ENCODE results near the gene N4BP2.
A peak's percentile ranks its signal among the peaks of the same experiment; 100 is the strongest.
"Not testable (repeated sequence)": the region's sequence is repeated elsewhere in the genome, so short reads cannot be mapped to it uniquely, and the experiment has no call there.

The N4BP2 gene

DNA sequence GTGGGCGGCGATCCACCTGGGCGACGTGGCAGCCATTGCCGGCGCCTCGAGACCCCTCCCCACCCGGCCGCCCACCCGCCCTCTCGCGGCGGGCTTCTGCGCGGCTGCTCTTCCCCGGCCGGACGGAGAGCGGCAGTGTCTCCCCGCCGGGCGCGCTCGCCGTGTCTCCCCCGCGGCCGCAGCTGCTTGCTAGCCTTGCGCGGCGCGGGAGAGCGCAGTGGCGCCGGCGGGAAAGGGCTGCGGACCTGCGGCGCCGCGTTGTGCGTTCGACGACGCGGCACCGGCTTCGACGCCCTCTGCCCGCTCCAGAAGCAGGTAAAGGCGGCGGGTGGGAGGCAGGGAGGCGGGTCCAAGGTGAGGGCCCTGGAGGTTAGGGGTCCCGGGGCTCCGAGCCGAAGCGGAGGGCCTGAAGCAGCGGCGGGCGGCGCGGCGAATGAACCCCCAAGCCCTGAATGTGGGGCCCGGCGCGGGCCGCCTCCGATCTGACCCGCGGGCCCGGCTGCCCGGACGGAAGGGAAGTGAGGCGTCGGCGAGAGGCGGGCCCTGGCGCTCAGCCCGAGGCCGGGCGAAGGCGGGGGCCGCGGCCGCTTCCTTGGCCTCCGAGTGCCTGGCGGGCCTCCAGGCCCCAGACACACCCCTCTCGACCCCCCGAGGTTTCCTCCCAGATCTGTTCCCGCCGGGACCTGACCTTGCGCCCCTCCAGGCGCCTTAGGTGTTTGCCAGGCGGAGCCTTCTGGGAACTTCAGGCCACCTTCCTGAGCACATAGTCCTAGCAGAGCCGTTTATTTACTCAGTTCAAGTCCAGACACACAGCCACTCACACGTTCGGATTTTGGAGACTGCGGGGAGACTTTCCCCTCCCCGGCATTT lies at the start of gene N4BP2:
TSS of gene N4BP2 (plus strand) at position 135 of the 870 bp plus-strand sequence. CDS start 40,491 bp downstream, outside the sequence.
- FAIRE-seq (no peak), DNase-seq (ENCODE audit: insufficient read length, low spot score) (peak; percentile 55)

DNA sequence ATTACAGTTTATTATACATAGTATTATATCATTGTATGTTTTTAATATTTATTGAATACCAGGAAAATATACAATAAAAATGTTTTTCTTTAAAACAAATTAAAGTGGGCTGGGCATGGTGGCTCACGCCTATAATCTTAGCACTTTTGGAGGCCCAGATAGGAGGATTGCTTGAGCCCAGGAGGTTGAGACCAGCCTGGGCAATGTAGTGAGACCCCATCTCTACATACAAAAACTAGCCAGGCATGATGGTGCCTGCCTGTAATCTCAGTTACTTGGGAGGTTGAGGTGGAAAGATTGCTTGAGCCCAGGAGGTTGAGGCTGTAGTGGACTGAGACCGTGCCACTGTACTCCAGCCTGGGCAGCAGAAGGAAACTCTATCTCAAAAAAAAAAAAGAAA lies 40.6 kb upstream of the N4BP2 start:
- no peak for DNase-seq (ENCODE audit: insufficient read length, low spot score)
- no peak for FAIRE-seq

DNA sequence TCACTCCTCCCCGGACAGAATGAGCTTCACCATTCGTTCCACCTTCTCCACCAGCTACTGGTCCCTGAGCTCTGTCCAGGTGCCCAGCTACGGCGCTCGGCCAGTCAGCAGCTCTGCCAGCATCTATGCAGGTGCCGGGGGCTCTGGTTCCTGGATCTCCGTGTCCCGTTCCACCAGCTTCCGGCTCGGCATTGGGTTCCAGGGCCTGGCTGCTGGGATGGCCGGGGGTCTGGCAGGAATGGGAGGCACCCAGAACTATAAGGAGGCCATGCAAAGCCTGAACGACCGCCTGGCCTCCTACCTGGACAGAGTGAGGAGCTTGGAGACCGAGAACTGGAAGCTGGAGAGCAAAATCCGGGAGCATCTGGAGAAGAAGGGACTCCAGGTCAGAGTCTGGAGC lies 36.4 kb upstream of the N4BP2 start:
- no peak for FAIRE-seq
- no peak for DNase-seq (ENCODE audit: insufficient read length, low spot score)

DNA sequence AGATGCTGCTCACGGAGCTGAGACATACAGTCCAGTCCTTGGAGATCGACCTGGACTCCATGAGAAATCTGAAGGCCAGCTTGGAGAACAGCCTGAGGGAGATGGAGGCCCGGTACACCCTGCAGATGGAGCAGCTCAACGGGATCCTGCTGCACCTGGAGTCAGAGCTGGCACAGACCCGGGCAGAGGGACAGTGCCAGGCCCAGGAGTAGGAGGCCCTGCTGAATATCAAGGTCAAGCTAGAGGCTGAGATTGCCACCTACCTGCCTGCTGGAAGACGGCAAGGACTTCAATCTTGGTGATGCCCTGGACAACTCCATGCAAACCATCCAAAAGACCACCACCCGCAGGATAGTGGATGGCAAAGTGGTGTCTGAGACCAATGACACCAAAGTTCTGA lies 35.5 kb upstream of the N4BP2 start:
- FAIRE-seq; DNase-seq (ENCODE audit: insufficient read length, low spot score): not testable (repeated sequence)

DNA sequence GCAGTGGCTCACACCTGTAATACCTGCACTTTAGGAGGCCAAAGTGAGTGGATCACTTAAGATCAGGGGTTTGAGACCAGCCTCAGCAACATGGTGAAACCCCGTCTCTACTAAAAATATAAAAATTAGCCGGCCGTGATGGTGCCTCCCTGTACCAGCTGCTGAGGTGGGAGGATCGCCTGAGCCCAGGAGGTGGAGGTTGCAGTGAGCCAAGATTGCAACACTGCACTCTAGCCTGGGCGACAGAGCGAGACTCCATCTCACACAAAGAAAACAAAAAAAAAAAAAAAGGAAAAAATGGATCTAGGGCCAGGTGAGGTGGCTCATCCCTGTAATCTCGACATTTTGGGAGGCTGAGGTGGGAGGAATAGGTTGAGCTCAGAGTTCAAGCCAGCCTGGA lies 32.6 kb upstream of the N4BP2 start:
- DNase-seq (ENCODE audit: insufficient read length, low spot score); FAIRE-seq: not testable (repeated sequence)

DNA sequence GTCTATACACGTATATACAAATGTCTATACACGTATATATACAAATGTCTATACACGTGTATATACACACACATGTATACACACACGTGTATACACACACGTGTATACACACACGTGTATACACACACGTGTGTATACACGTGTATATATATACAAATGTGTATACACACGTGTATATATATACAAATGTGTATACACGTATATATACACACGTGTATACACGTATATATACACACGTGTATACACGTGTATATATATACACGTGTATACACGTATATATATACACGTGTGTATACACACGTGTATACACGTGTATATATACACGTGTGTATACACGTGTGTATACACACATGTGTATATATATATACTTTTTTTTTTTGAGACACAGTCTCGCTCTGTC lies 23.9 kb upstream of the N4BP2 start:
- DNase-seq (ENCODE audit: insufficient read length, low spot score), result no peak
- FAIRE-seq, result no peak

DNA sequence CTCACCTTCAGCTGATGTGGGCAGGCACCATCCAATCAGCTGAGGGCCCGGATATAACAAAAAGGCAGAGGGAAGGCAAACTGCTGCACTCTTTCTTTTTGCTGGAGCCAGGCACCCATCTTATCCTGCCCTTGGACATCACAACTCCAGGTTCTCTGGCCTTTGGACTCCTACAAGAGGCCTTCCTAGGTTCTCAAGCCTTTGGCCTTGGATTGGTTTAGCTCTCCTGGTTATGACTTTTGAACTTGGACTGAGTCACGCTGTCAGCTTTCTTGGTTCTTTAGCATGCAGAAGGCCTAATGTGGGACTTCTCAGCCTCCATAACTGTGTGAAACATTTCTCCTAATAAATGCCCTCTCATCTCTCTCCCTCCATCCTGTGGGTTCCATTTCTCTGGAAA lies 23.0 kb upstream of the N4BP2 start:
- no peak for FAIRE-seq

DNA sequence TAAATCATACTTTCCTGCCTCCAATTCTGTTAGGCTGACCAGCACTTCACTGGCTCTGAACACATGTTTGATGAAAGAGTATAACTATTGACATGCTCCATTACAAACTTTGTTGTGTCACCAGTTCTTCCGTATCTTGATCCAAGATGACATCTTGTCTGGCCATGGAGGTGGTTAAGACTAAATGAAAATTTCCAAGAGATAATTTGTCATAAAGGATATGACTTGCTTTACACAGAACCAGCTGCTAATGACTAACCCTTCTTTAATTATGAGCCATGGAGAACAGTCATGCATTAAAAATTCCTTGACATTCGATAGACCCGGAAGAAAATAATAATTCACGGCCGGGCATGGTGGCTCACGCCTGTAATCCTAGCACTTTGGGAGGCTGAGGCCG lies 17.7 kb upstream of the N4BP2 start:
- FAIRE-seq (no peak), DNase-seq (ENCODE audit: insufficient read length, low spot score) (no peak)

More for the DNA sequence above, 23.0 kb upstream of the N4BP2 start:
- DNase-seq (ENCODE audit: insufficient read length, low spot score), result no peak

DNA sequence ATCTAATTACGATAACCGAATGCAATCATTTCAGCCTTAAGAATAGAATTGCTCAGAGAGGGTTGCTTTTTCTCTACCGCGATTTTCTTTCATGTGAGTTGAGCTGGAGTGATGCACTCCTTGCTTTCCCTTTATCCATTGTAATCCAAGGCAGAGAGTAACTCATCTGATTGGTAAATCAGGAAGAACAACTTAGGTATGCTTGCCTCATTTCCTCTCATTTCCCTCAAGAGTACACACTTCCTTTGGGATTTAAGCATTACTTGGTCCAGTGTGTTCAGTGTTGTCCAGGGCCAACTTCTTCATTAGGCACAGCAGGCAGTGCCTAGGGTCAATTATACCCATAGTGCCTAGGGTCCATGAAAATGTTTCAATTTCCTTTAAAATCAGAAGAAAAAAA lies 15.7 kb upstream of the N4BP2 start:
- FAIRE-seq, result no peak

DNA sequence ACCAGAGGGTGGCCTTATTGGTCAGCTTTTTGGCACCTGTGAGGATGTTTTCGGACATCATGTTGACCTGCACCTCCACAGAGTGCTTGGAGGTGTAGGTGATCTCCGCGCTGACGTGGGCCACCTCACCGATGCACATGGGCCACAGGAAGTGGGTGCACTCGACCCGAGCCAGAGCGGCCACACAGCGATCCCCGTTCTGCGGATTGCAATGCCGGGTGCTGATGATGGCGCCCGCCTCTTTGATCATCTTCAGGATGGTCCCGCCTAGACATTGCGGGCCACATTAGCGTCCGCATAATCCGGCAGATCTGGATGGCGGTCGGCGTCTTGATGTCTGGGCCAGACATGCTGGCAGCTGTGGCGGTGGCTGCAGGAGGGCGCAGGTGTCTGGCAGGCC lies 12.9 kb upstream of the N4BP2 start:
- no peak for FAIRE-seq
- DNase-seq (ENCODE audit: insufficient read length, low spot score), result no peak

More for the DNA sequence above, 15.7 kb upstream of the N4BP2 start:
- DNase-seq (ENCODE audit: insufficient read length, low spot score), result no peak

DNA sequence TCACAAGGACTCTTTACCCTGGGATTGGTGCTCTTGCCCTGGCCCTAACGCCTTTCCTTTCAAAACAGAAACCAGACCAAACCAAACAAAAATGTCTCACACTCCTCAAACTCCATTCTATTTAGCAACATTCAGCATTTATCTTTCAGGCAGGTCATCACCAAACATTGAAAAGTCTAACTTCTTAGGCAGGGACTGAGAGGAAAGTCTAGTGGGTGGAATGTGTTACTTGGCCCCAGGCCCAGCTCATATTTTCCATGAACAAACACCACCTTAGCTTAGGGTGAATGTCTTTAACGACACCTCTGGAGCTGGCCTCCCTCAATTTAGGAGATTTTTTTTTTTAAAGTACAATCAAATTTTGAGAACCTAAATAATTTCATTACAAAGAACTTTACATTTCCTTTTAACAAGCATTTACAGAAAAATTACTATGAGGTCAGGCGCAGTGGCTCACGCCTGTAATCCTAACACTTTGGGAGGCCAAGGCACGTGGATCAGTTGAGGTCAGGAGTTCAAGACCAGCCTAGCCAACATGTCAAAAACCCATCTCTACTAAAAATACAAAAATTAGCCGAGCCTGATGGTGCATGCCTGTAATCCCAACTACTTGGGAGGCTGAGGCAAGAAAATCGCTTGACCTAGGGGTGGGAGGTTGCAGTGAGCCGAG lies 10.2 kb upstream of the N4BP2 start:
- DNase-seq (ENCODE audit: insufficient read length, low spot score) (no peak), FAIRE-seq (no peak)

DNA sequence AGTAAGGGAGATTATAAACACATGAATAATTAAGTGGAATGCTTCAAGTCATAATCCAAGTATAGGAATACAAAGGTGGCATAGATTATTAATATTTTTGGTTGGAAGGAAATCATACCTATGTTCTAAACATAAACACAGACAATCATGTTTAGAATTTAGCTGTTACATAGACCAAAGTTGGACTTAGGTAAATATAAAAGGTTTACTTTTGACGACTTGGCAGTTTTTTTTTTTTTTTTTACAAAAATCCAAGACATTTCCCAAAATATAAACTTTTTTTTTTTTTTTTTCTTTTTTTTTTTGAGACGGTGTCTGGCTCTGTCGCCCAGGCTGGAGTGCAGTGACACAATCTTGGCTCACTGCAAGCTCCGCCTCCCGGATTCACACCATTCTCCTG lies 3.5 kb upstream of the N4BP2 start:
- DNase-seq (ENCODE audit: insufficient read length, low spot score) (no peak), FAIRE-seq (no peak)

DNA sequence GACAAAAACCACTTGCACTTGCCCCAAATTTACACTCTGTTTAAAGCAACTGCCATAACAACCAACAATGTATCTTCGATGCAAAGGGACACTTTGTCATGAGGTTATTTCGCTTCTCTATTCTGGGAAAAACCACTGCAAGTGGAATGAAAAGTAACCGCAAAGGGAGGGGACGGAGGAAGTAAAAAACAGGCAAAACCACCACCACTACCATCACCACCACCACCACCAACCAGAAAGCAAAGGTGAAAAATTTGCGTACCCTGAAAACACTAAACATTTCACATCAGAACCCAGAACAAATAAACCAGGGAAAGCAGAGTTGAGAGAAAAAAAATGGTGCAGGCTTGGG lies 1.2 kb upstream of the N4BP2 start:
- FAIRE-seq, result peak; percentile 37

DNA sequence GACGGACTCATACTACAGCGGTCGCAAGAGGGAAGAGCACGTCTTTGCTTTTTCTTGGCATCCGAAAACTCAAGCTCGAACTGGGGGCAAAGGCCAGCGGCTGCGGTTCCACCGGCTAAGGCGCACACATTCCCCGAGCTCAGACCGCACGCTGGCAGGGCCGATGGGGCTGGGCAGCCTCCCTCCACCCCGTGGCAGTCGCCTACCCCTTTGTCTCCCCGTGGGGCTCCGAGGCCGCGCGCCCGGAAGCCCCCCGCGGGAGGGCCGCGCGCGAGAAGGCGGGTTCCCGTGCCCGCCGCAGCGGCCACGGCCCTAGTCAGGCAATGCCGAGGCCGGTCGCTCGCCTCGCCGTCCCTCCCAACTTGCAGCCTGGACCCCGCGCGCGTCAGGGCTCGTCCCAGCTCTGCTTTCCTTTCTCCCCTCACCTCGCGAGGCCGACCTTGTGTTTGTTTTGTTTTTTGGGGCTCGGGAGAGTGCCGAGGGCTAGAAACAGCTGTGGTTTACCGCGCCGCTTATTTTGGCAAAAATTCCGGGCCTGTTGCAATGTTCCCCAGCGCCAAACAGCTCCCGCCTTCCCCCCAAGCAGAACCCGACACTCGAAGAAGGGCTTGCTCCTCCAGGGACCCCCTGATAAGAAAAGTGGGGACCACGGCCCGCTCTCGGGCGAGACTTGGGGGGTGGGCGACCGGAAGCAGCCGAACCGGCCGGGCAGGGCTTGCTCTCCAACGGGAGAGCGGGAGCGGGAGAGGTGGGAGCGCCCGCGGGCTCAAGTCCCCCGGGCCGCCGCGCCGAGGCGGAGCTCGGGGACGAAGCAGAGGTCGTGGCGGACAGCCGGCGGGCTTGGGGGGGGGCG lies 561 bp upstream of the N4BP2 start:
- FAIRE-seq (peak; percentile 83), DNase-seq (ENCODE audit: insufficient read length, low spot score) (peak; percentile 32)

More for the DNA sequence above, 1.2 kb upstream of the N4BP2 start:
- no peak for DNase-seq (ENCODE audit: insufficient read length, low spot score)

DNA sequence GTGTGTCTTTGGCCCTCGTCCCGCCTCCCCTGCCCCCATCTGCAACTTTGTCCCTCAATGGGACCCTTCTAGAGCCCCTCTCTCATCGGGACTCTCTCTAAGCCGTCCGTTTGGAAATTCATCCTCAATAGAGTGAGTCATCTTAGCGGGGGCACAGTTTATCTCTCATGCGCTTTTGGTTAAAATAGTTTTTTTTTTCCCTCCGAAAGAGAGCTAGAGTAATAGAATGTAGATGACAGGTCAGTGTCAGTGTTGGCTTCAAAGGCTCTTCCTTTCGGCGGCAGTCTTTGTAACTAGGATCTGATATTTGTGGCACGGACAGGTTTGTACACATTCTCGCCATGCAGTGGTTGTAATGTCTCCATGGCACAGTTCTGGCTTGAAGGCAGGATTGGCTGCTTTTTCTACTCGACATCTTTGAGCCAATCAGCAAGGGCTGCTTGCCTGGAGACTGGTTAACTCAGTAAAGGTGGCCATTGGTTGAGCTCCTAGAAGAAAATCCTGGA lies 989 bp downstream of the N4BP2 start:
- DNase-seq (ENCODE audit: insufficient read length, low spot score) (peak; percentile 85), FAIRE-seq (peak; percentile 98)

DNA sequence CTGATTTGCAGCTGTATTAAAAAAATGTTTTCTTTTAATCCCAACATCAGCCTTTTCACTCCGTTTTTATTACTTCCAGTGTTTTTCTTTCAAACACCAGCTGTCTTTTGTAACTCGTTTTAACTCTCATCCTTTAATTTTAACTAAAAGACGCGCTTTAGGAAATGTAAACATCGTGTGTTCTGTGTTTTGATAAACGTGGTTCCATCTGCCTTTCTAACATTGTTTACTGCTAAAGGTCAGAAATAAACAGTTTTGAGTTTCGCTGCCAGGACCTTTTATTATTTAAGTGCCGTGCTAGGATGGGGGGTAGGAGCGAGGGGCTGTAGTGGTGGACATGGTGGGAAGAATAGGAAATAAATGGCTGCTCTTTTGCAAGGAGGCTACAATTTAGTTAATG lies 1.5 kb downstream of the N4BP2 start:
- peak; percentile 23 for FAIRE-seq
- no peak for DNase-seq (ENCODE audit: insufficient read length, low spot score)

DNA sequence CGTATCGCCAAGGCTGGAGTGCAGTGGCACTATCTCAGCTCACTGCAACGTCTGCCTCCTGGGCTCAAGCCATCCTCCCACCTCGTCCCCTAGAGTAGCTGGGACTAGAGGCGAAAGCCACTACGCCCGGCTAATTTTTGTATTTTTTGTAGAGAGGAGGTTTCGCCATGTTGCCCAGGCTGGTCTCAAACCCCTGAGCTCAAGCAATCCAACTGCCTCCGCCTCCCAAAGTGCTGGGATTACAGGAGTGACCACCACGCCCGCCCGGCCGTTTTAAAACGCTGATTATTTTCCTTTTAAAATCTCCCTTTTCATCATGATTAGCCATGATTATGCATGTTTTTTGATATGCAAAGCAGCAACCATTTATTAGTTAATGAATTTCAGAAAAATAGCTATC lies 2.2 kb downstream of the N4BP2 start:
- DNase-seq (ENCODE audit: insufficient read length, low spot score) (no peak), FAIRE-seq (no peak)

DNA sequence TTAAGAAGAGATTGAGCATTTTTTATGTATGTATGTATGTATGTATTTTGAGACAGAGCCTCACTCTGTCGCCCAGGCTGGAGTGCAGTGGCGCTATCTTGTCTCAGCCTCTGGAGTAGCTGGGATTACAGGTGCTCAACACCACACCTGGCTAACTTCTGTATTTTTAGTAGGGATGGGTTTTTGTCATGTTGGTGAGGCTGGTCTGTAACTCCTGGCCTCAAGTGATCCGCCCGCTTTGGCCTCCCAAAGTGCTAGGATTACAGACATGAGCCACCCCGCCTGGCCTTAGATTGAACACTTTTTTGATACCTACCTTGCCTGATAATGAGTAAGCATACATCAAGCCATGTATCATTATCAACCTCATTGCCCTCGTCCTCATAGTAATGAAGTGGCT lies 2.7 kb downstream of the N4BP2 start:
- DNase-seq (ENCODE audit: insufficient read length, low spot score) (no peak), FAIRE-seq (no peak)

DNA sequence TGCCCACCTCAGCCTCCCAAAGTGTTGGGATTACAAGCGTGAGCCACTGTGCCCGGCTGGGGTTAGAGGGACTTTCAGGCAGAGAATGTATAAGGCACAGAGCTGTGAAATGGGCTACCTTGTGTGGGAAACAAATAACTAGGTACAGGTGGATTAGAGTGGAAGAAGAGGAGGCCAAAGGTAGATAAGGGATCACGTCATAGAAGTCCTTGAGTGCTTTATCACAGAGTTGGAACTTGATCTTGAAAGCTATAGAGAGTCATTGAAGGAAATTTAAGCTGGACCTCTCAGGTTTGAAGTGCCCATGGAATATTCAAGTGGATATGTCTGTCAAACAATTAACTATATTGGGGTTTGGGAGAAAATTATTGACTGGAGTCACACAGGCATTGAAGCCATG lies 8.4 kb downstream of the N4BP2 start:
- FAIRE-seq (no peak), DNase-seq (ENCODE audit: insufficient read length, low spot score) (no peak)

DNA sequence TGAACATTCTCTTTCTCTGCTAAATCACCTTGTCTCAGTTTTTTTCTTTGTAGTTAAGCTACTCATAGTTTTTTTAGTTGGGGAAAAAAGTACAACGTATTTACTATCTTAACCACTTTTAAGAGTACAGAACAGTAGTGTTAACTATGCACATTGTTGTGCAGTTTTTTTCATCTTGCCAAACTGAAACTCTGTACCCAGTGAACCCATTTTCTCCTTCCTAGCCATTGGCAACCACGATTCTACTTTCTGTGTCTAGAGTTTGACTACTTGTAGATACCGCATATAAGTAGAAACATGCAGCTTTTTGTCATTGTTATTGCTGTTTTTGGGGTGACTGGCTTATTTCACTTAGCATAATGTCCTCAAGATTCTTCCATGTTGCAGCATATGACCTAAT lies 10.0 kb downstream of the N4BP2 start:
- FAIRE-seq (no peak), DNase-seq (ENCODE audit: insufficient read length, low spot score) (no peak)

DNA sequence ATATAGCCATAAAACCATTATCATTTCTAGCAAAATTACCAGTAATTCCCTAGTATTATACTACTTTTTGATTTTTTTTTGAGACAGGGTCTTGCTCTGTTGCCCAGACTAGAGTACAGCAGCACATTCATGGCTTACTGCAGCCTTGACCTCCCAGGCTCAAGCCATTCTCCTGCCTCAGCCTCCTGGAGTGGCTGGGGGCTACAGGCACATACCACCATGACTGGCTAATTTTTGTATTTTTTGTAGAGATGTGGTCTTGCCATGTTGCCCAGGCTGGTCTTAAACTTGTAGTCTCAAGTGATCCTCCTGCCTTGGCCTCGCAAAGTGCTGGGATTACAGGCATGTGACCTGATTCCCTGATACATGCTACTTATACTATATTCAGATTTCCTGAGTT lies 13.7 kb downstream of the N4BP2 start:
- no peak for FAIRE-seq

More for the DNA sequence above, 13.7 kb downstream of the N4BP2 start:
- DNase-seq (ENCODE audit: insufficient read length, low spot score), result no peak

Data from GM19239 (cell line).